ENCODE results near the gene THOC2. TPM values are rescaled to one million over a fixed set of nuclear protein-coding genes. Genes with fewer than 3 reads are reported as not detected.
"Not testable (repeated sequence)": the region's sequence is repeated elsewhere in the genome, so short reads cannot be mapped to it uniquely, and the experiment has no call there.

Gene THOC2
- total and polyA plus RNA-seq, 2 donors from 2014 or later, result 18.8 to 66.6 TPM

- H3K9me3 ChIP-seq (ENCODE audit: control insufficient read depth in 2 of 3, insufficient read depth in 1 of 3, low read length in 3 of 3), result no peaks in the 10 kb centered on the region
- intact Hi-C loops (cut with DNase I), result no loop called here
- no peak overlapping the region for H3K9ac ChIP-seq (ENCODE audit: low read length in 3 of 3)
- no peak overlapping the region for H3K27ac ChIP-seq (ENCODE audit: low read depth in 2 of 2, low read length in 2 of 2)
- H3K4me1 ChIP-seq (ENCODE audit: control insufficient read depth in 2 of 3, insufficient read depth in 2 of 3, low read depth in 1 of 3, low read length in 3 of 3), result no peaks in the 10 kb centered on the region
- no peaks in the 10 kb centered on the region for H3K27me3 ChIP-seq (ENCODE audit: control insufficient read depth, insufficient read depth, low read length)
- FAIRE-seq (no peak), DNase-seq (no peak)
- H3K4me3 ChIP-seq (ENCODE audit: low read length in 3 of 3), result no peak overlapping the region
- no peaks in the 10 kb centered on the region for H3K36me3 ChIP-seq (ENCODE audit: control insufficient read depth in 2 of 3, insufficient read depth in 3 of 3, low read length in 3 of 3)
- no peak for TF ChIP-seq CTCF (IDR thresholded peaks at IDR 0.05; ENCODE audit: borderline replicate concordance, extremely low read depth, insufficient read depth)
Measured at GRCh38 chrX:123773258-123773988, 40.6 kb upstream of the THOC2 start.

GRCh38 chrX:123771449-123772064 lies 38.7 kb upstream of the THOC2 start:
- Histone ChIP-seq H3K36me3 (ENCODE audit: control insufficient read depth in 2 of 3, insufficient read depth in 3 of 3, low read length in 3 of 3) (no peaks in the 10 kb centered on the region), H3K9me3 (ENCODE audit: control insufficient read depth in 2 of 3, insufficient read depth in 1 of 3, low read length in 3 of 3) (no peaks in the 10 kb centered on the region), H3K4me1 (ENCODE audit: control insufficient read depth in 2 of 3, insufficient read depth in 2 of 3, low read depth in 1 of 3, low read length in 3 of 3) (no peaks in the 10 kb centered on the region), H3K27ac (ENCODE audit: low read depth in 2 of 2, low read length in 2 of 2) (no peak overlapping the region), H3K4me3 (ENCODE audit: low read length in 3 of 3) (no peak overlapping the region), H3K9ac (ENCODE audit: low read length in 3 of 3) (no peak overlapping the region), H3K27me3 (ENCODE audit: control insufficient read depth, insufficient read depth, low read length) (no peaks in the 10 kb centered on the region)
- no peak for TF ChIP-seq CTCF (IDR thresholded peaks at IDR 0.05; ENCODE audit: borderline replicate concordance, extremely low read depth, insufficient read depth)
- FAIRE-seq (peak; percentile 81), DNase-seq (peak in 2 of 5 donors; percentile 18 to 27)
- intact Hi-C loops (cut with DNase I), result no loop called here

- FAIRE-seq (no peak), DNase-seq (peak; percentile 86 to 95 (median 89))
- Histone ChIP-seq H3K9ac (ENCODE audit: low read length in 3 of 3) (peak overlapping the region in 1 of 3 donors; percentile 42), H3K4me1 (ENCODE audit: control insufficient read depth in 2 of 3, insufficient read depth in 2 of 3, low read depth in 1 of 3, low read length in 3 of 3) (peaks cover 0 to 3% (median 0%) of the 10 kb centered on the region in 3 donors), H3K27me3 (ENCODE audit: control insufficient read depth, insufficient read depth, low read length) (no peaks in the 10 kb centered on the region), H3K36me3 (ENCODE audit: control insufficient read depth in 2 of 3, insufficient read depth in 3 of 3, low read length in 3 of 3) (no peaks in the 10 kb centered on the region), H3K27ac (ENCODE audit: low read depth in 2 of 2, low read length in 2 of 2) (peak overlapping the region in 1 of 2 donors; percentile 37), H3K4me3 (ENCODE audit: low read length in 3 of 3) (peak overlapping the region; percentile 57 to 64 (median 59)), H3K9me3 (ENCODE audit: control insufficient read depth in 2 of 3, insufficient read depth in 1 of 3, low read length in 3 of 3) (no peaks in the 10 kb centered on the region)
- TF ChIP-seq CTCF (IDR thresholded peaks at IDR 0.05; ENCODE audit: borderline replicate concordance, extremely low read depth, insufficient read depth), result no peak
- intact Hi-C loops (cut with DNase I), result no loop called here
Measured at GRCh38 chrX:123764967-123765871, 32.4 kb upstream of the THOC2 start.

GRCh38 chrX:123759849-123760248 lies 27.0 kb upstream of the THOC2 start:
- DNase-seq; H3K27ac ChIP-seq (ENCODE audit: low read depth in 2 of 2, low read length in 2 of 2); H3K27me3 ChIP-seq (ENCODE audit: control insufficient read depth, insufficient read depth, low read length); FAIRE-seq; intact Hi-C loops (cut with DNase I); H3K9ac ChIP-seq (ENCODE audit: low read length in 3 of 3); H3K4me1 ChIP-seq (ENCODE audit: control insufficient read depth in 2 of 3, insufficient read depth in 2 of 3, low read depth in 1 of 3, low read length in 3 of 3); H3K4me3 ChIP-seq (ENCODE audit: low read length in 3 of 3); H3K36me3 ChIP-seq (ENCODE audit: control insufficient read depth in 2 of 3, insufficient read depth in 3 of 3, low read length in 3 of 3); H3K9me3 ChIP-seq (ENCODE audit: control insufficient read depth in 2 of 3, insufficient read depth in 1 of 3, low read length in 3 of 3): not testable (repeated sequence)

GRCh38 chrX:123757794-123758193 lies 24.9 kb upstream of the THOC2 start:
- H3K27ac ChIP-seq (ENCODE audit: low read depth in 2 of 2, low read length in 2 of 2), result not testable (repeated sequence)

More at GRCh38 chrX:123757794-123758193, 24.9 kb upstream of the THOC2 start:
- H3K36me3 ChIP-seq (ENCODE audit: control insufficient read depth in 2 of 3, insufficient read depth in 3 of 3, low read length in 3 of 3); H3K27me3 ChIP-seq (ENCODE audit: control insufficient read depth, insufficient read depth, low read length); H3K4me3 ChIP-seq (ENCODE audit: low read length in 3 of 3); DNase-seq; H3K9me3 ChIP-seq (ENCODE audit: control insufficient read depth in 2 of 3, insufficient read depth in 1 of 3, low read length in 3 of 3); FAIRE-seq; H3K9ac ChIP-seq (ENCODE audit: low read length in 3 of 3); intact Hi-C loops (cut with DNase I); H3K4me1 ChIP-seq (ENCODE audit: control insufficient read depth in 2 of 3, insufficient read depth in 2 of 3, low read depth in 1 of 3, low read length in 3 of 3): not testable (repeated sequence)
